ENCODE data around the gene BRICD5.
"Not testable (repeated sequence)": the region's sequence is repeated elsewhere in the genome, so short reads cannot be mapped to it uniquely, and the experiment has no call there.

BRICD5 gene
- 5.6 to 10.8 (median 7.5) reads per million in 4 experiments for total RNA-seq

DNA sequence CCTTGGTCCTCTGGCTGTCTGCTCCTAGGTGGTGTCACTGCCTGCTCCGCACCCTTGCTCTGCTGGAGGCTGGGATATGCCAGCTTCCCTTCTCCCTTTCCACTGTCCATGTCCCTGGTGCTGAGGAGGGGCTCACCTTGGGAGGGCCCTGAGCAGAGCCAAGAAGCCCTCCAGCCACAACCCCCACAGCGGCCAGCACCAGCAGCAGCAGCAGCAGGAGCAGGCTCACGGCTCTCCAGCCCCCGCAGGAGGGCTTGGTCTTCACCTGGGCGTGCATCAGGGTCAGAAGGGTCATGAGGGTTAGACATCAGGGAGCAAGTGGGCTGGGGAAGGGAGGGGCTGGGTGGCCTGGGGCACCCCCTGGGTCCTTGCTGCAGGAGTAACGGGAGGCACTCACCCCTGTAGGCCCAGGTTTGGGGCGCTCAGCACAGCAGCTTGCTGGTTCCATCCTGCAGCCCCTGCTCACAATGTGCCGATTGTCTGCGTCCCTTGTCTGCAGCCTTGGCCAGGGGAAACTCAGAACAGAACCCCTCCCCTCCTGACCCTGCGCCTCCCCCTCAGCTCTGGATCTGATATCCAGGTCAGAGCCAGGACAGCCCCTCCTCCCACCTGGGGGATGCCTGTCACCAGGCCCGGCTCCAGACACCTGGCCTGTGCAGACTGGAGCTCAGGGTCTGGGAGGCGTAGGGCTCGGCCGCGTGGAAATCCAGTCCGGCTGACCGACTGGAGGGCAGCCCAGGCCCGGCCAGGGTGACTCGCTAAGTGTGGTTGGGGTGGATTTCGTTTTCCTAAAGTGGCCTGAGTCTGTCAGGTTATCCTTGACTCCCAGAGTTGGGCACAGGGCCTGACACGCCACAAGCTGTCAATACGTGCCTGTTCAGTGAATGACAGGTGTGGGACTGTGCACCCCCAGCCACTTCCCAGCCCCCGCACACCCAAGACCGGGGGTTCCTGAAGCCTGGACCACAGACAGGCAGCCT, at the start of gene BRICD5:
BRICD5 (minus strand) TSS at position 478 of the 980 bp plus-strand sequence; CDS start at position 448, 30 bp downstream.
- no peak for DNase-seq

DNA sequence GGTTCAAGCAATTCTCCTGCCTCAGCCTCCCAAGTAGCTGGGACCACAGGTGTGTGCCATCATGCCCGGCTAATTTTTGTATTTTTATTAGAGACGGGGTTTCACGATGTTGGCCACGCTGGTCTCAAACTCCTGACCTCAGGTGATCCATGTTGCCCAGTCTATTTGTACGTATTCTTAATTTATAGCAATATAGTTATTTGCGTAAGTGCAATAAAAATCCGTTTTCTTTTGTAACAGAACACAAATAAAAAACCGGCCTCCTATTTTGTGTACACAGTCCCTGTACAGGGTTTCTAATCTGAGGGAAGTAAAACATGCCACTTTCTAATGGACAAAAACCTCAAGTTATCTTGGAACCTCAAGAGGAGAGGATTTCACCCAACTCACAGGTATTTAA, 49.6 kb upstream of the BRICD5 start:
- no peak for DNase-seq

DNA sequence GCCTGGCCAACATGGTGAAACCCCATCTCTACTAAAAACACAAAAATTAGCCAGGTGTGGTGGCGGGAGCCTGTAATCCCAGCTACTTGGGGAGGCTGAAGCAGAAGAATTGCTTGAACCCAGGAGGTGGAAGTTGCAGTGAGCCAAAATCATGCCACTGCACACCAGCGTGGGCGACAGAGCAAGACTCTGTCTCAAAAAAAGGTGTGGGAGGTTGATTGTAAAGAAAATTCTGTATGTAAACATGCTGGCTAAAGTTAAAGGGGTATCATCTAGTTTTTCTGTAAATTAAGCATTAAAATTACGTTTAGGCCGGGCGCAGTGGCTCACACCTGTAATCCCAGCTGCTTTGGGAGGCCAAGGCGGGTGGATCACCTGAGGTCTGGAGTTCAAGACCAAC, 47.9 kb upstream of the BRICD5 start:
- not testable (repeated sequence) for DNase-seq

DNA sequence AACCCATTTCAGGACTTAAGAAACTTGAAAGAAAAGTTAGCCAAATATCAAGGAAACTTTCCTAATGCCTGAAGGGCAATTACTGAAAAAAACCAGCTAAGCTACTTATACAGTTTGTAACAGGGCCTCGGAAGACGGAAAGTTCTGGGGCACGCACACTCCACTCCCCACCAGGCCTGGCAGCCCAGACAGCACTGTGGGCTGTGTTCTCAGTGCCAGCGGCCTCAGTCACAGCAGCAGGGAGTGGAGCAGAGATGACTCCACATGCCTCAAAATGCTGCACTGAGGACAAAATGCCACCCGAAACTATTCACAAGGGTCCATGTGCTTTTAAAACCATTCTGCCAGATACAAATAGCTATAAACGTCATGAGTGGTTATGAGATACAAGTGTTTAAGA, 47.1 kb upstream of the BRICD5 start:
- DNase-seq: no peak

DNA sequence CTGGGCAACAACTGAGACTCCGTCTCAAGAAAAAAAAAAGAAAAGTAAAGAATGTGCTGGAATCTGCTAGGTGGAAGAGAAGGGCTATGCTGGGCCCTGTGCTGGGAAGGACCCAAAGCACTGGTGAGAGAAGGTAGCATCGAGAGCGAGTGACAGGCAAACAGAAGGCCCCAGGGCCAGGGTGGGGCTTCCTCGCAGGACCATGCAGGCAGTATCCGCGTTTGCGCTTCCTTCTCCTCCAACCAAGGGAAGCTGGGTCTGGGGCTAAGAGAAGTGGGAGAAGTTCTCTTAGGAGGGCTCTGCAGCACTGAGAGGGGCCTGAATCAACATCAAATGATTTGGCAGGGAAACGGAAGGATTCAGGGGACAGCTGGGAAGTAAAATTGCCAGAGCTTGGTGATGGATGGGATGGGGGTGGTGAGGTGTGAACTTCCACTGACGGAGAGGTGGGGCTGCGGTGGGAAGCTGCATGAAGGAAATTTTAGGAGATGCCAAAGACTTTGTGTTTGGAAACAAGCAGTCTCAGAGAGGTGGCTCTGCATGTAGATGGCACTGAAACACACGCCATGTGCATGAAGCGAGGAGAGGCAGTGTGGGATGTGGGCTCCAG, 46.0 kb upstream of the BRICD5 start:
- no peak for DNase-seq

DNA sequence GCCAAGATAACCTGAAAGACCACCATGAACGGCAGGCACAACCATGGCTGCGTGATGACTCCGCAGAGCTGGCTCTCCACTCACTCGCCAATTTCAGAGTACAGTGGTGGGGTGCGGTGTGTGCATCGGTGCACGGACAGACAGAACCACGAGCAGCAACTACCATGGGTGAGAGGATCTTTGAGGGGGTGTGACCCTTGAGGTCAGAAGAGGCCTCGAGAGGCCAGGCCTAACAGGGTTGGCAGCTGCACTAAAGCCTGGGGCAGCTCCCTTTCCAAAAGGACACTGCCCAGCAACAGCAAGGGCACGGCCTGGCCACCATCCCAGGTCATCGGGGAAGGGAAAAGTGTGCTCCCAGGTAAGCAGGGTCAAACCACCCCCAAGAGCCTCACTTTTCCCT, 42.6 kb upstream of the BRICD5 start:
- DNase-seq: no peak

DNA sequence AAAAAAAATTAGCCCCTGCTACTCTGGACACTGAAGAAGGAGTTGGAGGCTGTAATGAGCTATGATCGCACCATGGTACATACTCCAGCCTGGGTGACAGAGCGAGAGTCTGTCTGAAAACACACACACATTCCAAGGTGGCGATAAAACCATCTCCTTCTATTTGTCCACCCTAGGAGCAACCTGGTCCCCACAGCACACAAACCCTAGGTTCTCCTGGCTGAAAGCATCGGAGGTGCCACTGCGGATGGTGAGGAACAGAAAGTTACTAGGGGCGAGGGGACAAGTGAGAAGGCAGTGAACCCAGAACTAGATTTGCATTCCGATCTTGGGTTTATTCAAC, 42.1 kb upstream of the BRICD5 start:
- no peak for DNase-seq

DNA sequence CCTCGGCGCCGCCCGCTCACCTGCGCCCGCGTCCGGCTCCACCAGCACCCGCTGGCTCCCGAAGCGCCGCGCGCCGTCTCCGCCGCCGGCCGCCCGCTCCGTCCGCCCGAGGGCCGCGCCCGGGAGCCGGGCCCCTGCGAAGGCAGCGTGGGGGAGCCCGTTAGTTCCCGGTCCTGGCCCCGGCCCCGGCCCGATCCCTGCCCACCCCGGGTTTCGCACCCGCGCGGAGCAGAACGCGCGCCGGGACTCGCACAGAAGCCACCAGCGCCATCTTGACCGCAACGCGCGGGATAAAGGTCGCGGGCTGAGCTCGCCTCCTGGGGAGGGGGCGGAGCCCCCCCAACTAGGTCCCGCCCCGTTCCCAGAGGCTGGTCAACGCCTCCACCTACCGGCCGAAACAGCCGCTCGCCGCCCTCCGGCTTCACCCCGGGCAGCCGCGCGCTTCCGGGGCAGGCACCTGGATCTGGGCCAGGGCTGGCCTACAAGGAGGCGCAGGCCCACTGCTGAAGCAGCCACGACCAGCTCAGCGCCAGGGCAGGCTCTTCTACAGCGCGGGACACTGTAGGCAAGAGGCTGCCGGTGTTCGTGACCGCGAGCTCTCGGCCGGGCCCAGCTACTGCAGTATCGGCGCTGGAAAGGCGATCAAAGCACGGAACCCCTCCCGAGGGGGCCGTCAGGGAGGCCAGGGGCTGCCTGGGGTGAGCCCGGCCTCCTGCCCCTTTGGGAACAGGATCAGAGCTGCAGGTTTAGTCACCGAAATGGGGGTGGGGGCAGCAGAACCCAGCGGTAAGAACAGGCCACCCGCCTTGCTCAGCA, 40.8 kb upstream of the BRICD5 start, which contains the start of gene ECI1:
ECI1 (minus strand) TSS at position 292 of the 816 bp plus-strand sequence; CDS start at position 271, 21 bp downstream.
- peak; percentile 60 for DNase-seq

DNA sequence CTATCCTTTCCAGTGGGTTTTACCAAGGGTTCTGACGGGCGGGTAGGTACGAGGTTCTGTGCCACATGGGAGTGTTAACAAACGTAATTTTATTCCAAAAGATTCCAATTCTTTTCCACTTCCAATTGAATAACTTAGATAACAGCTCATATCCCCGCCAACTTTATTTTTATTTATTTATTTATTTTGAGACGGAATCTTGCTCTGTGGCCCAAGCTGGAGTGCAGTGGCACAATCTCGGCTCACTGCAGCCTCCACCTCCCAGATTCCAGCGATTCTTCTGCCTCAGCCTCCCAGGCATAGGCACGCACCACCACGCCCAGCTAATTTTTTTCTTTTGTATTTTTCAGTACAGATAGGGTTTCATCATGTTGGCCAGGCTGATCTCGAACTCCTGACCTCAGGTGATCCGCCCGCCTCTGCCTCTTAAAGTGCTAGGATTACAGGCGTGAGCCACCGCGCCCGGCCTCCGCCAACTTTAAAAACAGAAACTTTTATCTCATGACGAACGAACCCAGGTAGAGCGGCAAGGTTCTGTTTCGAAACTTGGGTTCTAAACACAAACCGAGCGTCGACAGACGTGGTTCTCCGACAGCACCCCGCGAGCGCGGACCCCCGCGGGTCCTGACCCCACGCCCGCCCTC, 40.1 kb upstream of the BRICD5 start:
- DNase-seq: peak; percentile 22

DNA sequence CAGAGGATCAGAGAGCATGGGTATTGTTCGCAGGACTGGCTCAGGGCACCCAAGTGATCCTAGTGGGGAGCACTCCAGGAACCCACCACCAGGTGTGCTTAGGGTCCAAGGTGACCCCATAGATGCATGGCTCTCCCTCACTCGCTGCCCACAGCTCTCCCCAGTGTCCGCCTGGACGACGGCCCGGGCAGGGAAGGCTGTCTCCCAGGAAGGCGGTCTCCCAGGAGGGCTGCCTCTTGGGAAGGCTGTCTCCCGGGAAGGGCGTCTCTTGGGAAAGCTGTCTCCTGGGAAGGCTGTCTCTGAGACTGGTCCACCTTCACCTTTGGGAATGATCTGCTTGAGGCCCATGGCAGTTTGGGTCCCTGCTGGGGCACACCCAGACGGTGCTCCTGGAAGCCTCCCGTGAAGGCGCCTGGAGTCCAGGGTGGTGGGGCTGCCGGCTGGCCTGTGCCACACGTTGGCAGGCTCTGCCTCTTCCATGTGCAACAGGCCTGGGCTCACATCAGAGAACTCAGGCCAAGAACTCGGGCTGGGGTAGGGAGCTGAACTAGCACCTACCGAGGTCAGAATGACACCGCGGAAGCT, 35.7 kb upstream of the BRICD5 start:
- DNase-seq: no peak

DNA sequence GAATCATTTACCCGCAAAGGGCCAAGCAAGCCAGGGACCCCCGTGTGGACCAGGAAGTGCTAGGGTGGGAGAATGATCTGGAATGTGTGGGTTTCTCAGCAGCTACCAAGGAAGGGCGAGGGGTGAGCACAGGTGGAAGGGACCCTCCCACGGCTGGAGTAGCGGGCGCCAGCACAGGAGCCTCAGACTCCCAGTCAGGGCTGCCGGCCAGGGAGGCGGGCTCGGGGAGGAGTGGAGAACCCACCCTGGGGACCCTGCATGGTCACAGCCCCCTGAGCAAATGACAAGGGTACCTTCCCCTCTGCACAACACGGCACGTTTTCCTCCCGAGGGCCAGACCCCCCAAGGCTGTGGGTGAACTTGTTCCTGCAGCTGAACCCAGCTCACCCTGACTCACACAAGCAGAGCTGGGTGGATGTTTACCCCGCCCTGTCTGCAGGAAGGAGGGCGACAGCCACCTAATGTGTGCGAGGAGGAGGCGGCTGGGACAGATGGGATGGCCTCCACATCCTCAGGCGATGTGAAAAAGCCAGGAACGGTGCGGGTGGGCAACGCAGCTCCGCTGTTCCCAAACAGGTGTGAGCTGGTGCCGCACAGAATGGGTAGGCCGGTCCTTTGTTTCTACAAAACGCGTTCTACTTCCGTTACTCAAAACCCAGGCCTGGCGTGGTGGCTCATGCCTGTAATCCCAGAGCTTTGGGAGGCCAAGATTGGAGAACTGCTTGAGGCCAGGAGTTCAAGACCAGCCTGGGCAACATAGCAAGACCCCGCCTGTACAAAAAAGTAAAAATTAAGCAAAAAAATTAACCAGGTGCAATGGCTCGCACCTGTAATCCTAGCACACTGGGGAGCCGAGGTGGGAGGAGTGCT, 34.5 kb upstream of the BRICD5 start:
- no peak for DNase-seq

DNA sequence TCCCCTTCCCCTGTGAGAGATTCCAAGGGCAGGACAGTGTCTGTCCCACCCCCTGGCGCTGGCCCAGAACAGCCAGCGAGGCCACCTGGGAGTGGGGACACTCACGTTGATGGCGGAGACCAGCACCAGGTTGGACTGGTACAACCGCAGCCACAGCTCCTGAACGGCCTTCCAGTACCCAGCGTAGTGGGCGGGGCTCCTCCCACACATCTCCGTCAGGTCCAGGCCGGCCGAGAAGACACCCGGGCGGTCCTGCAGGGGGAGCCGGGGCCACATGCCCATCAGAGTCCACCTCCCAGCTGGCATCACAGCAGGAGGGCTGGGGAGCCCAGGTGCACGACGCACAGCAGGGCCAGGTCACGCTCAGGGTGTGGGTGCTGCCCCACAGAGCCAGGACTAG, 33.6 kb upstream of the BRICD5 start:
- DNase-seq: no peak

DNA sequence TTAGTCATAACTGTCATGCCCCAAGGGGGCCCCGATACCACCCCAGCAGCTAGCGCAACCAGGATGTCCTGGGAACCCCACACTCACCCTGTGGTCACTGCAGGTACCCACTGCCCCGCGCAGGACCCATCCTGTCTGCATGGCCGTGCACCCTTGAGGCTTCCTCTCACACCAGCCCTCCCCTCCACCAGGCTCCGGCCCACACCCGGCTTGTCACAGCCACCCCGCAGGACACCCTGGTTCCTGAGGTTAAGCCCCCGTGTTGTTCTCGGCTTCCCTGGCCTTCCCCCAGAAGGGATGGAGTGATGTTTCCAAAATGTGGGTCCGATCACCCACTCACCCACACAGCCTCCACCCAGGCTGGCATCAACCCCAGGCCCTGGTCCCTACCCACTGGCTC, 33.1 kb upstream of the BRICD5 start:
- no peak for DNase-seq

DNA sequence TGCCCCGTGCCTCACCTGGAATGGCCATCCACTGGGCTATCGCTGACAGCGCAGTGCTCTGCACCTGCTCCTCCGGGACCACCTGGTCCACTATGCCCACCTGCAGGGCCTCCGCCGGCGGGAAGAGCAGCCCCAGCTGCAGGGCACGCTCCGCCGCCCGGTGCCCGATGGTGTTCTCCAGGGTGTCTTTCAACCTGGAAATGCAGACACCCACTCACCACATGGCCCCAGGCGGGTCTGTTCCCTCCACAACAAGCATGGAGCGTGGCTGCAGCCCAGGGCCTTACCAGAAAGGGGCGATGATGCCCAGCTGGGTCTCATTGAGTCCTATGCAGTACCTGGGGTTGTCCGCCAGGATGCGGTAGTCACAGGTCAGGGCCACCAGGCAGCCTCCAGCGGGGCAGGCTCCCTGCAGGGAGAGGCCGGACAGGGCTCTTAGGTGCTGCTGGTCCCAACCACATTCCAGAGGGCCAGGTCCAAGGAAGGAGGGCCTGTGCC, 32.4 kb upstream of the BRICD5 start:
- DNase-seq: no peak

DNA sequence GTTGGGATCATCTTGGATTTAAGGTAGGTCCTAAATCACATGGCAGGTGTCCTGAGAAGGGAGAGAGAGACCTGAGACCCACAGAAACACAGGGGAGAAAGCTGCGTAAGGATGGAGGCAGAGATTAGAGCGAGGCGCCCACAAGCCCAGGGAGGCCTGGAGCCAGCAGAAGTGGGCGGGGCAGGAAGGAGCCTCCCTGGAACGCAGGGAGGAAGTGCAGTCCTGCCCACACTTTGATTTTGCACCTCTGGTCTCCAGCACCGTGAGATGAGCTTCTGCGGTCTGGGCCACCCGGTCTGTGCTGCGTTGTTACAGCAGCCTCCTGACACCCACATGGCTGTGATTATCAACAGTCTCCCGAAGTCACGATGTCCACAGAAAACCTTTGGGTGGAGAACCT, 31.9 kb upstream of the BRICD5 start:
- no peak for DNase-seq

DNA sequence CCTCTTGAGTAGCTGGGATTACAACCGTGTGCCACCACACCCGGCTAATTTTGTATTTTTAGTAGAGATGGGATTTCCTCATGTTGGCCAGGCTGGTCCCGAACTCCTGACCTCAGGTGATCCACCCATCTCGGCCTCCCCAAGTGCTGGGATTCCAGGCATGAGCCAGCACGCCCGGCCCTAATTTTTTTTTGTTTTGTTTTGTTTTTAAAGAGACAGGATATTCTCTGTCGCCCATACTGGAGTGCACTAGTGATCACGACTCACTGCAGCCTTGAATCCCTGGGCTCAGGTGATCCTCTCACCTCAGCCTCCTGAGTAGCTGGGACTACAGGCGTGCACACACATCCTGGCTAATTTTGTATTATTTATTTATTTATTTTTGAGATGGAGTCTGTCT, 29.7 kb upstream of the BRICD5 start:
- DNase-seq: not testable (repeated sequence)

DNA sequence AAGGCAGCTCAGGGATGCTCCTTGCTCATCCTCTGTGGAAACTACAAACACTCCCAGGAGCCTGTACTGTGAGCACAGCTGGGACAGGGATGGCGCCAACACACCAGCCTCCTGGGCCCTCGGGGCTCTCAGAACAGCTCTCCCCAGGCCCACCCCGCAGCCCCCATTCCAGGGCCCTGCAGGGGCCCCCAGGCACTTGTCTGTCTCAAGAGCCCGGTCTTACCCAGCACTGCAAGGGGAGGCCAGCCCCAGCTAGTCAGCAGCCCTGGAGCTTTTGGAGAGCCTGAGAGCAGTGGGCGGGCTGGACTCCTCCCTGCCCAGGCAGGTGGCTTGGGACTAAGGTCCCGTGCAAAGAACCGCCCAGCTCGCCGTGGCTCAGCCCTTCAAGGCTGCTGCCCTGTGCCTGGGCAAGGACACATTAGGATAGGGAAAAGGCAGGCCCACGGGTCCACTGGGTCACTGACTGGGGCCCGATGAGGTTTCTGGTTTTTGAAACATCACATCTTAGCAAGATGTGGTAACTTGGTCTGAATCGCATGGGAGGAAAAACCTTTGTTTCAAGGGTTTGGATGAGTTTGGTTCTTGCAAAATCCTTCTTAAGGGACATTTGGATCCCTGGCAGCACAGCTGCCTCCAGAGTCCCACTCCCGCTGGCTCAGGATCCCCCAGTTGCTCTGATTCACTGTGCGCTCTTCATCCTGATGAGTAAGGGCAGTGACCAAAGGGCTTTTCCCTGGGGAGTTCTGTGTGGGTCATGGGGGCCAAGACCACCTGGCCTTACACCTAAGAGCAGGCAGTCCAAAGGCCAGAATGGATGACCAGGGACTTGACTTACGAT, 28.4 kb upstream of the BRICD5 start:
- DNase-seq: no peak

DNA sequence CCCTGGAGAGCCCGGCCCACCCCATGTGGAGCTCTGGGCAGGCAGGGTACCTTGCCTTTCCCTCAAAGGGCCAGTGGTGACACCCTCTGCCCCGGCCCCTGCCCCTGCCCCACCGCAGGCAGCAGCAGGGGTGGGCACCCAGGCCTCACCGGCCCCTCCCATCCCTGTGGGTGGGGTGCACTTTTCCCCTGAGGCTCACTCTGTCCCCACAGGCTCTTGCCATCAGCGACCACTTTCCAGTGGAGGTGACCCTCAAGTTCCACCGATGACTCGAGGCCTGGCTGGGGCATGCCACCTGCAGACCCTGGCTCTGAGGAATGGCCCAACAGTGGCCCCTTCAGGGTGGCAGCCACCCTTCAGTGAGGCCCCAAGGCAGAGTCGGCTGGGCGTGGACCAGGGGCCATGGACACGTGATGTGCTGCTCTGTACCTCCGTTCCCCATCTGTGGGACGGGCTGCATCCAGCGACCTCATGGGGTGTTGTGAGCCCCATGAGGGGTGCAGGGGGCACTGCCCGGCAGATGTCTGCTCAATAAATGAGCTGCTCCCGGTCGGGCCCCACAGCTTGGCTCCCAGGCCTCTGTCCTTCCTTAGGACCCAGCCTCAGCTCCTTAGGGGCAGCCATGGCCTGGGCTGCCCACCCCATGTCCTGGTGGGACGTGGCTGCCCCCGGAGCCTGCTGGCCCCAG, 27.6 kb upstream of the BRICD5 start:
- no peak for DNase-seq

DNA sequence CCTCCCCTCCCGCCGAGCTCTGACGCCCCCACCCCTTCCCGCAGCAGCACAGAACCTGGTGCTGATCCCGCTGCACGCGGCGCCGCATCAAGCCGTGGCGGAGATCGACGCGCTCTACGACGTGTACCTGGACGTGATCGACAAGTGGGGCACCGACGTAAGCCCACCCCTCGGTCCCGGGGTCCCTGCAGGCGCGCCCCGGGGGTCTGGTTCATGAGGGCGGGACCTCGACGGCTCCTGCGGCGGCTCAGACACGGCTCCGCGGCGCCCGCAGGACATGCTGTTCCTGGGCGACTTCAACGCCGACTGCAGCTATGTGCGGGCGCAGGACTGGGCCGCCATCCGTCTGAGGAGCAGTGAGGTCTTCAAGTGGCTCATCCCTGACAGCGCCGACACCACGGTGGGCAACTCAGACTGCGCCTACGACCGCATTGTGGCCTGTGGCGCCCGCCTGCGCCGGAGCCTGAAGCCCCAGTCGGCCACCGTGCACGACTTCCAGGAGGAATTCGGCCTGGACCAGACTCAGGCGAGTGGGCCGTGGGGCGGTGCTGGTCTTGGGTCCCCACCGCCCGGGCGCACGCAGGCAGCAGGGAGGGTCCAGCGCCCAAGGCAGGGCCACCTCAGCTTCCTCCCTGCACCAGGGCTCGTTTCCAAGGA, 27.0 kb upstream of the BRICD5 start:
- no peak for DNase-seq
